Cardiac fibroblast (primary cell): ENCODE measurements around the gene AFF3.
A peak's percentile ranks its signal among the peaks of the same experiment; 100 is the strongest.

Experiments
- DNase-seq, 2 donors: peaks; one replicate each; pipeline versions ENCODE4 v3.0.0 to v3.0.0-alpha.2; 2010; ENCODE audit warnings: low read depth in 2 of 2
- H3K4me3 ChIP-seq, 2 donors: replicated peaks in 1 of 2; 1 replicate in 1 of 2; 2 replicates in 1 of 2; pipeline ENCODE4 v1.5.1; 2011; ENCODE audit warnings: low read depth in 2 of 2, low read length in 2 of 2, mild to moderate bottlenecking in 2 of 2, moderate library complexity in 1 of 2
- CTCF ChIP-seq: IDR thresholded peaks from one replicate; pipeline ENCODE4 v1.5.1; 2011; ENCODE audit warnings: low read depth, mild to moderate bottlenecking, low read length, inconsistent platforms

Gene AFF3

GRCh38 chr2:100182494-100183361 is 40.3 kb upstream of the AFF3 start:
- no peak overlapping the region for H3K4me3 ChIP-seq
- DNase-seq: no peak
- no peak for TF ChIP-seq CTCF

- DNase-seq: no peak
- no peak for TF ChIP-seq CTCF
- H3K4me3 ChIP-seq: no peak overlapping the region
Measured at GRCh38 chr2:100180503-100180902, 38.1 kb upstream of the AFF3 start.

GRCh38 chr2:100179806-100180205 is 37.4 kb upstream of the AFF3 start:
- no peak for TF ChIP-seq CTCF
- no peak for DNase-seq
- no peak overlapping the region for H3K4me3 ChIP-seq

GRCh38 chr2:100178864-100179263 is 36.5 kb upstream of the AFF3 start:
- TF ChIP-seq CTCF: no peak
- H3K4me3 ChIP-seq: no peak overlapping the region
- no peak for DNase-seq

GRCh38 chr2:100178085-100178788 is 35.8 kb upstream of the AFF3 start:
- no peak overlapping the region for H3K4me3 ChIP-seq
- DNase-seq: peak; percentile 37 to 73
- TF ChIP-seq CTCF: peak; percentile 53

GRCh38 chr2:100176925-100177324 is 34.5 kb upstream of the AFF3 start:
- no peak for TF ChIP-seq CTCF
- DNase-seq: no peak
- no peak overlapping the region for H3K4me3 ChIP-seq
